AG04449 (cell line): Measurements from ENCODE around the gene ATP6V0A4.
"Not testable (repeated sequence)": the region's sequence is repeated elsewhere in the genome, so short reads cannot be mapped to it uniquely, and the experiment has no call there.

Experiments used
- CTCF ChIA-PET: fragments of 350-600 bp; formaldehyde crosslinking; extraction: SDS; loops from one replicate; lab custom pipeline; 2021; ENCODE audit warnings: antibody characterized with exemption; lab: Yijun Ruan, JAX
- POLR2A ChIA-PET: fragments of 400-600, 350-600 bp; formaldehyde crosslinking; extraction: SDS; loops from one replicate; lab custom pipeline; 2020; ENCODE audit warnings: antibody characterized with exemption, inconsistent platforms; lab: Yijun Ruan, JAX
- DNase-seq: peaks from one replicate; pipeline ENCODE4 v3.0.0-alpha.2; 2010; ENCODE audit warnings: low read depth, low spot score
- H3K4me3 ChIP-seq: 2 replicates; pipeline ENCODE4 v1.5.1; 2011; ENCODE audit warnings: low read depth, mild to moderate bottlenecking, control low read depth, low read length
- CTCF ChIP-seq: IDR thresholded peaks from one replicate; pipeline ENCODE4 v1.5.1; 2011; ENCODE audit warnings: mild to moderate bottlenecking, moderate library complexity, low read length, control low read depth, inconsistent platforms; ENCODE audit not compliant: insufficient read depth; ENCODE audit errors: missing control alignments

Gene ATP6V0A4

DNA sequence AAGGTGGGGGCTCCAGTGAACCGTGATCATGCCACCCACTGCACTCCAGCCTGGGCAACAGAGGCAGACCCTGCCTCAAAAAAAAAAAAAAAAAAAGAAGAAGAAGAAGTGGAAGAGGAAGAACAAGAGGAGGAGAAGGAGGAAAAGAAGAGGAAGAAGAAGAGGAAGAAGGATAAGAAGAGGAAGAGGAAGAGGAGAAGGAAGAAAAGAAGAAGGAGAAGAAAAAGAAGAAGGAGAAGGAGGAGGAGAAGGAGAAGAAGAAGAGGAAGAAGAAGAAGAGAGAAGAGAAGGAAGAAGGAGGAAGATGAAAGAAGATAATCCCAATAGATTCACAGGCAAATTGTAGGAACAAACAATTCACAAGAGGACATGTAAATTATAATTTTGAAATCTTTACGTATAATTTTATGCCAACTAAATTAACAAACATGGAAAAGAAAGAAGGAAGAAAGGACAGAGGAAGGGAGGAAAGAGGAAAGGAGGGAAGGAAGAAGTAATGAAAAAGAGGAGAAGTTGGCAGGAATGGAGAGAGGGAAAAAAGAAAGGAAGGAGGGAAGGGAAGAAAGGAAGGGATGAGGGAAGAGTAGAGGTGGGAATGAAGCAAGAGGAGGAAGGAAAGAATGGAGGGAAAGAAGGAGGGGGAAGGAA is 100.3 kb downstream of the ATP6V0A4 start:
- no peak for TF ChIP-seq CTCF

GRCh38 chr7:138695776-138696175 is 102.2 kb downstream of the ATP6V0A4 start:
- CTCF ChIA-PET, POLR2A ChIA-PET, H3K4me3 ChIP-seq, DNase-seq: not testable (repeated sequence)

More for the DNA sequence above, 100.3 kb downstream of the ATP6V0A4 start:
- no peak for DNase-seq
- ChIA-PET CTCF (no interaction called here), POLR2A (no interaction called here)
- H3K4me3 ChIP-seq, result no peak overlapping the region

DNA sequence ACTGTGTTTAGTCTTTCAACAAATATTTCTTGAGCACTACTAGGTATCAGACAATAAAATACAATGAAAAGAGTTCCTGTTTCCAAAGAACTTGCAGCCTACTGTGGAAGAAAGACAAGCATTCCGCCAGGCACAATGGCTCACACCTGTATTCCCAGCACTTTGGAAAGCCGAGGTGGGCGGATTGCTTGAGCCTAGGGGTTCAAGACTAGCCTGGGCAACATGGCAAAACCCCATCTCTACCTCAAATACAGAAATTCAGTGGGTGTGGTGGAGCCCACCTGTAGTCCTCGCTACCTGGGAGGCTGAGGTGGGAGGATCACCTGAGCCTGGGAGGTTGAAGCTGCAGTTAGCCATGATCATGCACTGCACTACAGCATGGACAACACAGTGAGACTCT is 102.9 kb downstream of the ATP6V0A4 start:
- no peak overlapping the region for H3K4me3 ChIP-seq
- POLR2A ChIA-PET, result no interaction called here
- no peak for DNase-seq
- no peak for TF ChIP-seq CTCF
- CTCF ChIA-PET, result no interaction called here

GRCh38 chr7:138691178-138691577 is 106.8 kb downstream of the ATP6V0A4 start:
- H3K4me3 ChIP-seq, result no peak overlapping the region
- ChIA-PET CTCF (no interaction called here), POLR2A (no interaction called here)
- DNase-seq, result no peak
- no peak for TF ChIP-seq CTCF

GRCh38 chr7:138690495-138690894 is 107.5 kb downstream of the ATP6V0A4 start:
- CTCF ChIA-PET, result no interaction called here
- POLR2A ChIA-PET, result no interaction called here
- no peak for TF ChIP-seq CTCF
- no peak overlapping the region for H3K4me3 ChIP-seq
- DNase-seq, result no peak

DNA sequence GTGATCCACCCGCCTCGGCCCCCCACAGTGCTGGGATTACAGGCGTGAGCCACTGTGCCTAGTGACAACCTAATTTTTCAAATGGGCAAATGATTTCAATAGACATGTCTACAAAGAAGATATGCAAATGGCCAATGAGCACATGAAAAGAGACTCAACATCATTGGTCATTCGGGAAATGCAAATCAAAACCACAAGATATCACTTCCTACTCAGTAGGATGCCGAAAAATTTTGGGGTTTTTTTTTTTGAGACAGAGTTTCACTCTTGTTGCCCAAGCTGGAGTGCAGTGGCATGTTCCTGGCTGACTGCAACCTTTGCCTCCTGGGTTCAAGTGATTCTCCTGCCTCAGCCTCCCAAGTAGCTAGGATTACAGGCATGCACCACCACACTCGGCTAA is 110.0 kb downstream of the ATP6V0A4 start:
- POLR2A ChIA-PET, DNase-seq, CTCF ChIA-PET, H3K4me3 ChIP-seq: not testable (repeated sequence)

DNA sequence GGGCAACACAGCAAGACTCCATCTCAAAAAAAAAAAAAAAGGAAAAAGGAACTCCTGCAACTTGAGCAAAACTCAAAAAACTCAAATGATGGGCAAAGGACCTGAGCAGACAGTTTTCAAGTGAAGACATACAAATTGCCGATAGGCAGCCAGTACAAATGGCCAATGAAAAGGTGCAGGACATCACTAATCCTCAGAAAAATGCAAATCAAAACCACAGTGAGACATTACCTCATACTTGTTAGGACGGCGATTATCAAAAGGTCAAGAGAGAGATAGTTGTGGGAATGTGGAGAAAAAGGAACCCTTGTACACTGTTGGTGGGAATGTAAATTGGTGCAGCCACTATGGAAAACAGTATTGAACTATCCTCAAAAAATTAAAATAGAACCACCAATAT is 113.7 kb downstream of the ATP6V0A4 start:
- no peak for TF ChIP-seq CTCF
- ChIA-PET POLR2A (no interaction called here), CTCF (no interaction called here)
- H3K4me3 ChIP-seq, result no peak overlapping the region
- DNase-seq, result no peak
